Measurements from ENCODE around the gene UCHL1.

- TF ChIP-seq, protein P1, sequence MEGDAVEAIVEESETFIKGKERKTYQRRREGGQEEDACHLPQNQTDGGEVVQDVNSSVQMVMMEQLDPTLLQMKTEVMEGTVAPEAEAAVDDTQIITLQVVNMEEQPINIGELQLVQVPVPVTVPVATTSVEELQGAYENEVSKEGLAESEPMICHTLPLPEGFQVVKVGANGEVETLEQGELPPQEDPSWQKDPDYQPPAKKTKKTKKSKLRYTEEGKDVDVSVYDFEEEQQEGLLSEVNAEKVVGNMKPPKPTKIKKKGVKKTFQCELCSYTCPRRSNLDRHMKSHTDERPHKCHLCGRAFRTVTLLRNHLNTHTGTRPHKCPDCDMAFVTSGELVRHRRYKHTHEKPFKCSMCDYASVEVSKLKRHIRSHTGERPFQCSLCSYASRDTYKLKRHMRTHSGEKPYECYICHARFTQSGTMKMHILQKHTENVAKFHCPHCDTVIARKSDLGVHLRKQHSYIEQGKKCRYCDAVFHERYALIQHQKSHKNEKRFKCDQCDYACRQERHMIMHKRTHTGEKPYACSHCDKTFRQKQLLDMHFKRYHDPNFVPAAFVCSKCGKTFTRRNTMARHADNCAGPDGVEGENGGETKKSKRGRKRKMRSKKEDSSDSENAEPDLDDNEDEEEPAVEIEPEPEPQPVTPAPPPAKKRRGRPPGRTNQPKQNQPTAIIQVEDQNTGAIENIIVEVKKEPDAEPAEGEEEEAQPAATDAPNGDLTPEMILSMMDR (IDR thresholded peaks at IDR 0.05), result no peak
- no peak for TF ChIP-seq POLR2A (IDR thresholded peaks at IDR 0.05)
These were observed 40.3 kb downstream of the UCHL1 start for GRCh38 chr4:41296995-41297394.

Data from Peyer's patch (tissue), 4 donors.